ENCODE results near the gene CHAF1B. TPM values are rescaled to one million over a fixed set of nuclear protein-coding genes. Genes with fewer than 3 reads are reported as not detected.

CHAF1B gene
- total and polyA plus RNA-seq, 9 of the 15 experiments (the other 6 are each of a cell fraction or from before 2014, with no cell fraction given) = 7.5 to 36.8 (median 21.0) TPM

GRCh38 chr21:36429947-36430546, 44.9 kb downstream of the CHAF1B start (continued):
- TF ChIP-seq ZBTB5 (IDR thresholded peaks at IDR 0.05) (no peak), CEBPZ (IDR thresholded peaks at IDR 0.05; ENCODE audit: borderline replicate concordance, low read depth, low read length) (no peak), RBBP5 (IDR thresholded peaks at IDR 0.05; ENCODE audit: borderline replicate concordance, insufficient read depth, low read length, poor library complexity, severe bottlenecking) (peak; percentile 66), E4F1 (CRISPR knock-in tag; IDR thresholded peaks at IDR 0.05; ENCODE audit: borderline replicate concordance) (no peak), ZNF431 (CRISPR knock-in tag; IDR thresholded peaks at IDR 0.05) (no peak), MTA3 (IDR thresholded peaks at IDR 0.05; ENCODE audit: borderline replicate concordance) (peak; percentile 93)
